Spleen (tissue), 7 donors: ENCODE data around the gene ENPP1.

Source experiments
- CTCF ChIP-seq, 11 experiments: fragments of 200-600 bp in 7 of 11; fragments of 450-650 bp in 4 of 11; sonication (generic) in 4 of 11; IDR thresholded peaks in 8 of 11; conservative IDR thresholded peaks in 3 of 11; 1 replicate in 7 of 11; 2 replicates in 4 of 11; pipeline versions ENCODE4 v1.4.0 to v1.8.0; 2016 to 2021; ENCODE audit warnings: antibody characterized with exemption in 11 of 11, inconsistent platforms in 4 of 11, mild to moderate bottlenecking in 1 of 11
- POLR2A ChIP-seq, 3 donors: fragments of 450-650 bp; IDR thresholded peaks; one replicate each; pipeline ENCODE4 v1.5.1; 2017; ENCODE audit warnings: antibody characterized with exemption in 3 of 3, mild to moderate bottlenecking in 1 of 3
- donor health status: DM: no; HTN: no; CAD: no; lungs with moderate emphysema.
- donor health status: DM: no; HTN: no; CAD: no.
- donor health status: DM: no; HTN: no; CAD: no.

- TF ChIP-seq CTCF (IDR thresholded peaks at IDR 0.05 in 8 of 11, conservative IDR thresholded peaks at IDR 0.05 in 3 of 11): no peak
- TF ChIP-seq POLR2A (IDR thresholded peaks at IDR 0.05): no peak
Measured at GRCh38 chr6:131821010-131821807, 13.4 kb downstream of the ENPP1 start.
